NCI-H1048 (cell line): ENCODE data around the gene SLC1A4.
"Not testable (repeated sequence)": the region's sequence is repeated elsewhere in the genome, so short reads cannot be mapped to it uniquely, and the experiment has no call there.

Source experiments
- DNase-seq: peaks from one replicate; lab custom pipeline; 2025; lab: John Stamatoyannopoulos, UW

Gene SLC1A4

DNA sequence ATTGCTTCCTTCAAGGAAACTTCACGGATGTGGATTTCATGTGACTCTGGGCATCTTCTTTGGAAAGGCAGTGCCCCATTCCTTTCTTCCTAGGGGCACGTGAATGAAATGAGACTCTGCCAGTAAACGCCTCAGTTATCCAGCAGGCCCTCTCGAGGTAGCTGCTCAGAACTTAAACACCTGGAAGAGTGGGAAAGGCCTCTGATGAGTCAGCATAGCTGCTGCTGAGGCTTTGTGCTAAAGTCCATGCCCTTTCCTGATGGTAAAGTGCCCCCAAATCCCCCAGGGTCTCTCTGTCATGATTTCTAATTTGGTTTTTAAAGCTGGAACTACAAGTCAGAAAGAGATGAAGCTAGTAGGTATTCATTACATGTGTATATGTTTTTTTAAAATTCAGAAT lies 3.8 kb downstream of the SLC1A4 start:
- no peak for DNase-seq

DNA sequence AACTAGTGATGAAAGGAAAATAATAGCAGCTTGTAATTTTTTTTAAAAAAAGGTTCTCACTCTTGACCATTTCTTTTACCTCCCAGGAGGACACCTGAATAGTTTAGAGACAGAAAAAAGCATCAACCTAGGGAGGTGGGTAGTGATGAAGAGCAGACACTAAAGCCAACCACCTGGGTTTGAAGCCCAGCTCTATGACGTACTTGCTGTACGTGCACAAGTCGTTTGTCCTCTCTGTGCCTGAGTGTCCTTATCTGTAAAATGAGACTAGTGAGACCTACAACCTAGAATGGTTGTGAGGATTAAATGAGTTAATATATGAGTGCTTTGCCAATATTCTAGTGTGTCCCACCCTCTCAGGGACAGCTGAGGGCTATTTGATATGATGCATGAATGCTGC lies 5.8 kb downstream of the SLC1A4 start:
- no peak for DNase-seq

DNA sequence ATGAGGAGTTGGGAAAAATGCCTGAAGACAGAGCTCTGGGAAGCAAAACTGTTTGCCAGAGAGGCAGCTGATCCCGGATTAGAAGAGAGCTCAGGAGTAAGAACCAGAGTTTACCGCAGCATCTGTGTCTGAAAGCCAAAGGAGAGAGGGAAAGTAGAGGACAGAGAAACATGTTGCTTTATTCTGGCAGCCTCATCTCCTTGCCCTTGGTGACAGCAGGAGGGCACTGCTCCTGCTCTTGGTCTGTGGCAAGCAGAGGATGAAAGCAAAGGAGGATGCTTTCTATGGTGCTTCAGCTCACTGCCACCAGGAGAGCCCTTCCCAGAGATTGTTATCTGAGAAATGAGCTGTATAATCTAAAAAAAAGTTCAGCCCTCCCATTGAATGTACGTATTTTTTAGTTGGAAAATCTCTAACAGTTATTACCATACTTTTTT lies 7.7 kb downstream of the SLC1A4 start:
- no peak for DNase-seq

DNA sequence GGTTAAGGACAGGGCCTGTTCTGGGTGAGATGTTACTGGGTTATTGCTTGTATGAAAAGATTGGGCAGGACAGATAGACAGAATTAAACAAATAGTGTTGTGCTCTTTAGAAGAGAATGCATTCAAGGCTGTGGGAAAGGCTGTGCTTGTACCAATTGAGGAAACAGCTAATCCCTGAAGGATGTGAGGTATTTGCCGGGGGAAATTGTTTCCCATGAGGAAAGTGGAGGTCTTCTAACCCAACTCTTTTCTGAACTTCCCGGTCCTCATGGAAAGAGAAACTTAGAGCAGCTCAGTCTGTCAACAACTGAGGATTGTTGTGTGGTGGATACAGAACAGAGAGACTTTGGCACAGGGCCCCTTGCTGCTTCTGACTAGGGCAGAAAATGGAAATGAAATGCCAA lies 9.5 kb downstream of the SLC1A4 start:
- DNase-seq: no peak

DNA sequence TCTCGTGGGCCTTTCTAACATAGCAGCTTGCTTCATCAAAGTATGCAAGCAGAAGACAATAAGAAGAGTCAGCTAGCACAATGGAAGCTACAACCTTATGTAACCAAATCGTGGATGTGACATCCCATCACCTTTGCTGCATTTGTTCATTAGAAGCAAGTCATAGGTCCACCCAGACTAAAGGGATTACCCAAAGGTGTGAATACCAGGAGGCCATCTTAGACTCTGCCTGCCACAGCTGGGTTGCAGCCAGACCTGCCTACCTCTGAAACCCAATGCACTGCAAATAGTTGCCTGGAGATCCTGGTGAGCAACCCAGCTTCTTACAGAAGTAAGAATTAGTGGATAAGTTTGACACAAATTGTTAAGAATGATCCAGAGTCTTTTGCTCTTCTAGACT lies 10.6 kb downstream of the SLC1A4 start:
- no peak for DNase-seq

DNA sequence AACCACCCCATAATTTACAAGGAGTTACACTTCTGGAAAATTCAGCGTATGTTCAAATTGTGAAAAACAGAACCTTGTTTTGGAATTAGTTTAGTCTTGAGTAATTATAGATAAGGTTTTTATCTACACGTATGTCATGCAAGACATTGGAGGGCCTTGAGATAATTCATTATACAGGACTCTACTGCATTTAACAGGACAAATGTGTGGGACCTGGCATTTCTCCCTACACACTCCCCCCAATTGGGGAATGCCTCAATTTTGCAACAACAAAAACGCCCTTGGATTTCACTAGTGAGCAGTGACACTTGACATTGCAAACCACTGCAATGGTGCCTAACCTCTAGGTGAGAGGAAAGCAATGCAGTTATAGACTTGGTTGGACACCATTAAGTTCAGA lies 11.4 kb downstream of the SLC1A4 start:
- DNase-seq: no peak

DNA sequence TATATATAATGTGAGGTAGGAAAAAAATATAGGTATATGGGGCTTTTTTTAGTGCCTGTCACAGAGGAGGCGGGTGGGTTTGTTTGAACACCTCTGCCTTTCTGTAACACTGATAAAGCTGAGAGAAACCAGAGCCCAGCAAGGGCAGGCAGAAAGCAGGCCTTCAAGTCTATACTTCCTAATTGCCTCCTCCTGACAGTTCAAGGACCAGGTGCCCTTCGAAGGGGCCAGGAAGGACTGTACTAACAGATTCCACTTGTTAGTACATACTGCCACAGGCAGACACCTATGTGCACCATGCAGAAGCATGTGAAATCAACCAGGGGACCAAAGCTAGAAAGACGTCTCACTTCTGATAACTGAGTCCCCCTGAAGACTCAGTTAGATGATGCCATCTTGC lies 13.8 kb downstream of the SLC1A4 start:
- DNase-seq: no peak

DNA sequence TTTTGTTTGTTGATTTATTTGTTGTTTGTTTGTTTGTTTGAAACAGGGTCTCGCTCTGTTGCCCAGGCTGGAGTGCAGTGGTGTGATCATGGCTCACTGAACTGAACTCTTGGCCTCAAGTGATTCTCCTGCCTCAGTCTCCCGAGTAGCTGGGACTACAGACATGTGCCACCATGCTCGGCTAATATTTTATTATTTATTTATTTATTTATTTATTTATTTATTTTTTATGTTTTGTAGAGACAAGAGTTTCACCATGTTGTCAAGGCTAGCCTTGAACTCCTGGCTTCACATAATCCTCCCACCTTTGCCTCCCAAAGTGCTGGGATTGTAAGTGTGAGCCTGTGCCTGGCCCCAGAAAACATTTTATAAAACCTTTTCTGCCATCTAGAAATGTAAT lies 15.0 kb downstream of the SLC1A4 start:
- not testable (repeated sequence) for DNase-seq

DNA sequence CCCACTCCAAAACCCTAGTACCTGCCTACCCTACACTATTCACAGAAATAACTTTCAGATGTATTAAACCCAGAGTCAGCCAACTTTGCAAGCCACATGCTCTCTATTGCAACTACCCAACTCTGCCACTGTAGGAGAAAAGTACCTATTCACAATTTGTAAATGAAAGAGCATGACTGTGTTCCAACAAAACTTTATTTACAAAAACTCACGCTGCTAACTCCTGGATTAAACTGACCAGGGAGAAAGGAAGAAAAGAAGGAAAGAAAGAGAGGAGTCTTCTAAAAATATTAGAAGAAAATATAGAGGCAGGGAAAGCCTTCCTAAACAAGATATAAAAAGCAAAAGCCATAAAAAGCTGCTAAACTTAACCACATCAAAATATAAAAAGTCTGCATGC lies 24.6 kb downstream of the SLC1A4 start:
- no peak for DNase-seq

DNA sequence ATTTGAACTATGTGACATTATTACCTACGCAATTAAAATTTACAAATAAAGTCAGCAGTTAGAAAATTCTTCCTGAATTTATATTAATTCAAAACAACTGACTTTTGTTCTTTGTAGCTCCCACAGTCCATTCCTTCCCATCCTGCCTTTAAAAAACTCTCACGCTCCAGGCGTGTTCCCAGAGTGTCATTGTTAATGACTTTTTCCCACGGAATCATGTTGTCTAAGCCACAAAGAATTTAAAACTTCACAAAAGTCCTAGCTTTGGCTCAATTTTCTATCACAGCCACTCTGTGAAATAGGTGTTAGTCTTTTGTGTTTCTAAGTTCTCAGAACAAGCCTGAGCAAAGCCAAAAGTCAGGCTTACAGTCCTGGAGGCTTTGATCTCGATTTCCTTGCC lies 26.5 kb downstream of the SLC1A4 start:
- no peak for DNase-seq

DNA sequence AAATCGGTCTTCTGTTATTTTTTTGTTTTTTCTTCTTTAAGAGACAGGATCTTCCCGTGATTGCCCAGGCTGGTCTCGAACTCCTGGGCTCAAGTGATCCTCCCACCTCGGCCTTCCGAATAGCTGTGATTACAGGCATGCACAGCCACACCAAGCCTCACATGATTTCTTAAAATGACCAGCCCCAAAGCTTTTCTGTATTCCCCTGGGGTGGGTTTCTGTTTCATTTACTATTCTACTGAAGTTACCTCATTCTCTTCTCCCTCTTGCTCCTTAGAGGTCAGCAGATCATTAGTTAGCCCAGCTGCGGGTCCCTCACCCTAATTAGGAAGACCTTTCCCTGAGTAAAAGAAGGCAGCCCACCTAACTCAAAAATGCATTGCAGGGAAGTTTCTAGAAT lies 27.6 kb downstream of the SLC1A4 start:
- no peak for DNase-seq

DNA sequence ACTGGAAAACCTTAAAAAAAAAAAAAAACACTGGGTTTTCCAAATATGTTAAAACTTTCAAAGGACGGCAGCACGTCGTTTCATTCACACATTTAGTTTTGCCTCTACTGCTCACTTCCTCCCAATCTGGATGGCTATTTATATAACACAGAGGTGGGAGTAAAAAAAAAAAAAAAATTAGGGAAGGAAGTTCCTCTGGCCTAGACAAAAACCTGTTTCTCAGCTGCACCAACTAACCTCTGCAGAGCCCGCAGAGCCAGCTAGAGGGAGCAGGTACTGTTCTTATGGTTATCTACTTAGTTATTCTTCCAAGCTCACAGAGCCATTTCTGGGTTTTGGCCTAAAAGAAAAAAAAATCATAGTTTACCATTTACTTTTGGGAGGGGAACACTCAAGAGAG lies 28.1 kb downstream of the SLC1A4 start:
- DNase-seq: no peak

DNA sequence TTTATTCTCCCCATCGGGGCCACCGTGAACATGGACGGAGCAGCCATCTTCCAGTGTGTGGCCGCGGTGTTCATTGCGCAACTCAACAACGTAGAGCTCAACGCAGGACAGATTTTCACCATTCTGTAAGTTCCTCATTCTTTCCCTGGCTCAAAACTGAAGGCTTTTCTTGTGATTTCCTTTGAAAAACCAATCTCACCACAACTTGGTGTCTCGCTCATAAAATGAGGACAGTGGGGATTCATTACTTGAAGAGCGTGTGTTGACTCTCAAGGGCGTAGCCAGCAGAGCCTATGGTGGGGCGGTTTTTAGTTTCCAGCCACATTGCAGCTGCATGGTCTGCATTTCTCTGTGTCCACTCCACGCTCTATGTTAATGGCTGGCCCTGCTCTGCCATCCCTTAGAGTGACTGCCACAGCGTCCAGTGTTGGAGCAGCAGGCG lies 29.0 kb downstream of the SLC1A4 start:
- no peak for DNase-seq

DNA sequence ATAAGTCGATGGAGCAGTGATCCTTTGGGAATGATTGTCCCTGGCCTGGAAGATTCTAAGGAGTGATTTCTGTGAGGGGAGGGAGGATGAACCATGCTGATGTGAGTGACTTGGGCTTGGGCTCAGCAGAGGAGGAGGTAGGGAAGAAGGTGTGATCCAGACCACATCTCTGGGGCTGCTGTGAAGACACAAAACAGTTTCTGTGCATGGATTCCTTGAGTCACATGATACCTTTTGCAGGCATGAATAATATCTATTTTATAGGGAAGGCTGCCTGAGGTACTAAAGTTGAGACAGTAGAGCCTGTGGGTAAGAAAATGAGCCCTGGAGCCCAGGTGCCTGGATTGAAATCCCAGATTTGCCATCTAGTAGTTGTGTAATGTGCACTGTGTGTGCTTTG lies 29.8 kb downstream of the SLC1A4 start:
- DNase-seq: no peak

DNA sequence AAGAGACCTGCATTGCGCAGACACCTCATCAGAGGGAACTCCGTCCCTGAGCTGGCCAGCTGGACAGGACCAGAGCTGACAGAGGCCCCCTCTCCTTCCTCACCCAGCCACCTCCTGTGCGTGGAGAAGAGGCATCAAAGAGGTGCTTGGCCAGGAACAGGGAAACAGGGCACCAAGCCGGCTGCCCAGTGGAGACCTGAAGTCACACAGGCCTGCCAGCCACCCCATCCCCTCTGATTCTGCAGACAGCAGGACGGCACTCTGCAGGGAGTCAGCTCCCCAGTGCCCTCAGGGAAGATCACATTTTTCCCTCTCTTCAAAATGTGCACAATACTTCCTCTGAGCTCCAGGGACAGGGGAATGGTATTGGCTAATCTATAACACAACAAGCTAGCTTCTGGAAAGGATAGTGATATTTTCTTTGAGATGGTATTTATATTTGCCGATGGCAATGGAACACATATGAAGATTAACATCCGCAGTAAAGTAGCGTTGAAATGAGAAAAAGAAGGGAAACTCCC lies 30.5 kb downstream of the SLC1A4 start:
- no peak for DNase-seq

DNA sequence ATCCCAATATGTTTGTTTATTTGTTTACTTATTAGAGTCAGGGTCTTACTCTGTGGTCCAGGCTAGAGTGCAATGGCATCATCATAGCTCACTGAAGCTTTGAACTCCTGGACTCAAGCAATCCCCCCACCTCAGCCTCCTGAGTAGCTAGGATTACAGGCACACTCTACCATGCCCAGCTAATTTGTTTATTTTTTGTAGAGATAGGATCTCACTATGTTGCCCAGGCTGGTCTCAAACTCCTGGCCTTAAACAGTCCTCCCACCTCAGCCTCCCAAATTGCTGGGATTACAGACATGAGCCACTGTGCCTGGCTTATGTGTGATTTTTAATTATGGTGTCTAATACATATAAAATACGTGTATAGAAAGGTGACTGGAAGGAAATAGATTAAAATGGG lies 31.1 kb downstream of the SLC1A4 start:
- DNase-seq: not testable (repeated sequence)

DNA sequence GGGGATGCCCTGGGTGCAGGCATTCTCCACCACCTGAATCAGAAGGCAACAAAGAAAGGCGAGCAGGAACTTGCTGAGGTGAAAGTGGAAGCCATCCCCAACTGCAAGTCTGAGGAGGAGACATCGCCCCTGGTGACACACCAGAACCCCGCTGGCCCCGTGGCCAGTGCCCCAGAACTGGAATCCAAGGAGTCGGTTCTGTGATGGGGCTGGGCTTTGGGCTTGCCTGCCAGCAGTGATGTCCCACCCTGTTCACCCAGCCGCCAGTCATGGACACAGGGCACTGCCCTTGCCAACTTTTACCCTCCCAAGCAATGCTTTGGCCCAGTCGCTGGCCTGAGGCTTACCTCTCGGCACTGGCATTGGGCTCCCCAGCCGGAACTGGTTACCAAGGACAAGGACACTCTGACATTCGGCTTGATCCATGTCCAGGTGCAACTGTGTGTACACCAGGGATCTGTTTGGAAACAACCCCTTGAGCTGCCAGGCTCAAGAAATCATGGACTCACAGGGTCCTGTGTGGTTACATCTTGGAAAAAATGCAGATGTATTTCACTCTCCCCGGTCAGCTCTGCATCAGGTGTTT lies 31.8 kb downstream of the SLC1A4 start:
- DNase-seq: no peak

DNA sequence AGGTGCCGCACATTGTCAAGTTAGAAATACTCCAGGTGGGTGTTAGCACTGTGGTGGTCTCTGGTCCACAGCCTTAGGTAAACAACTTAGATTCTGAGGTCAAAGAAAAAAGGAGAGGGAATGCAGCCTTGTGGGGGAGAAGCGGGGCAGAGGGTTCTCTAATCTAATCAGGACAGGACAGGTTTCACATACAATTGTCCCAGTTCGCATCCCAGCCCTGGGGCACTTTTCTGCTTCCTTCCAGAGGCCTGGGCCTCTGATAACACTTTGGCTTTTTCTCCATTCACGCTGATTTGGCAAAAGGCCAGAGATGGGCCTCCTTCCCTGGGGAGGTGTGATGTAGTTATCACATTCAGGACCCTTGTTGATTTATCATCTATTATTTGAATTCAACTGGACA lies 32.5 kb downstream of the SLC1A4 start:
- DNase-seq: no peak

DNA sequence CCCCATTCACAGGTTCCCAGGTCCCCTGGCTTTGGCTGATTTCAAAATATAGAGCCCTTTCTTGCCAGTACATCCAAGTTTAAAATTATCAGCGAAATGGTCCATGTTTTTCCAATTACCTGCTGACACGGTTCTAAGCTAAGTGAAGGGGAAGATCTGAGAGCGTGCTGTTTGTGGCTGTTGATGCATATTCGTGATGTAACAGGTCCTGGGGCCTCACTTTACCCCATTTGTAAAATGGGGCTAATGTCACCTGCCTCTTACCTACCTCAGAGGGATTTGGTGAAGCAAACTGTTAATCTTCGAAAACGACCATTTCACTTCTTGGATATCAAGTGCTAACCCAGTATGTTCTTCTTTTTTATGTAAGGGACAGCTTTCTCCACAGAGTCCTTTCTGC lies 33.0 kb downstream of the SLC1A4 start:
- no peak for DNase-seq

DNA sequence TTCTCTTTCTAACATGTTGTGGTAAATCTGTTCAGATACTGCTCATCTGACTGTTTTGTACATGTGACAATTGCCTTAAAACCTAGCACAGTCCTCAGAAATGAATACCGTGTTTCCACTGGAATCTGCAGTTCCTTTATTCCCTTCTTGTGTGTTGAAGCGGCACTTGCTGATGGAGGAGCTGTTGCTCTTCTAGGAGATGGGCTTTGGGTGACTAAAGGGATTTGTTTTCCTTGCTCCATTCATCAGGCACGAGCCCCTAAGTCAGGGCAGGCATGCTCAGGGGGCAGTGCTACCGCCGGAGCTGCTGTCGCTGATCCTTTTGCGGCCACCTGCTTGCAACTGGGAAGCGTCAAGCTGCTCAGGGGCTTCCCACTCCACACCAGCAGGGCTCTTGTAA lies 34.5 kb downstream of the SLC1A4 start:
- no peak for DNase-seq

DNA sequence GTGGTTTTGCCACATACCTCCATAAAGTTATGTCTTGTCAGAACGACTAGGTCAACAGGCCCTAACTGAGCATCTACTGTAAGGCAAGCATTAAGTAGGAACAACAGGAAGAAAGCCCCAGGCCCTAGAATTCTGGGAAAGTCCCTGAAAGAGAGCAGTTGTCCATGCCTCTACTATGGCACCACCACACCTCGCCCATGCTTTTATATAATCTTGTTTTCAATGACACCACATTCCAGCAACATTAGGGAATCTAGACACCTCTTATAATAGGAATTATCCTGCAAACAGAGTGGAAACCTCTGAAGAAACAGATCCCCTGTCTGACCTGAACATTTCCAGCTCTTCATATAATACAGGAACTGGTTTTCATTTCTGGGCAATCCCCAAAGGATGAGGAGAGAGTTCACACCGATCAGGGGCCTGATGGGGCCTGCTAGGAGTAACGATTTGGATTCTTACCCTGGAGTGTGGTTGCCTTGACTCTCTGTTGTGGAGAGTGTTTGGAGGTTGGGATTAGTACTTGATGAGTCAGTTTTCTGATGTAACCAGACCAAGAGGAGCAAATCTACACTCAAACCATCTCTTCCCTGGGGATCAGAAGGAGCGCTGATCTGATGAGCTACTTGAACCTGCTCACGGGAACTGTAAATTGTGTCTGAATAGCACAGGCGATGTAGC lies 35.1 kb downstream of the SLC1A4 start:
- no peak for DNase-seq

DNA sequence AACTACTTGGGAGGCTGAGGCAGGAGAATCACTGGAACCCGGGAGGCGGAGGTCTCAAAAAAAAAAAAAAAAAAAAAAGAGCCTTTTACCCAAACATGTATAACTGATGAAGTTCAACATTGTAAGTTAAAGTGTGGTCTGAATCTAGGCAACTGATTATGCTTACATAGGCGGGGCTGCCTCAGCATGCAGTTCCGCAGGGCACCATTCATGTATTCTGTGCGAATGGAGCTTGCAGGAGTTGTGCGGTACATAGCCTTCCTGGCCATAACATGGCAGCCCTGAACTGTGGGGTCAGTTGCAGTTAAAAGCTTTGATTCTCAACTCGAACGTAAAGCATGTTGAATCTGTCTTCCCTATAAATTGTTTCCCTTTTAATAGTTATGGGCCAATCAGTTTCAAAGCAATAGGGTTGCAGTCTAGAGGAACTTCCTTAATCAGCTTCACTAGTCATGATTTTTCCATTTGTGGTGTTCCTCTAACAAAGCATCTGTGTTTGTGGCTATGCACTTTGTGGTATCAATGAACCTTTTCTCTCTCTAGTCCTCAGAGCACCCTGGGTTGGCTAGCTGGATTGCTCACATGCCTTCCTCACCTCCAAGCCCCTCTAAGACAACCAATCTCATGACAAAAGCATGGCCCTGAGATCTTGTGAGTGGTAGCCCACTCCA lies 36.4 kb downstream of the SLC1A4 start:
- no peak for DNase-seq

DNA sequence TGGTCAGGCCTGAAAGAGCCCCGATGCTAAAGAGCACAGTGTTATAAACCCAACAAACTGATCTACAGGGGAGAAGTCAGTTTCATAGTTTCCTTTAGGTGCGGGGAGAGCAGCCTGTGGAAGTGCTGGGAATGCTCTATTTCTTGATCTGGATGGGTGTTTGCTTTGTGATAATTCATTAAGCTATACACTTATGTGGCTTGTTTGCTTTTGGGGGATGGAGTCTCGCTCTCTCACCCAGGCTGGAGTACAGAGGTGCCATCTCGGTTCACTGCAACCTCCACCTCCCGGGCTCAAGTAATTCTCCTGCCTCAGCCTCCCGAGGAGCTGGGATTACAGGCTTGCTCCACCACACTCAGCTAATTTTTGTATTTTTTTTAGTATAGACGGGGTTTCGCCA lies 37.0 kb downstream of the SLC1A4 start:
- DNase-seq: no peak
